ENCODE measurements around the gene FNDC3A. TPM values are rescaled to one million over a fixed set of nuclear protein-coding genes. Genes with fewer than 3 reads are reported as not detected.

The FNDC3A gene
- total and polyA plus RNA-seq, 4 donors = 25.2 to 89.5 (median 32.1) TPM

GRCh38 chr13:48928757-48929430 is 46.8 kb upstream of the FNDC3A start:
- Histone ChIP-seq H3K27ac (ENCODE audit: low read depth in 1 of 2, low read length in 2 of 2) (peak overlapping the region in 1 of 2 donors; percentile 3), H3K27me3 (ENCODE audit: control insufficient read depth in 4 of 4, insufficient read depth in 4 of 4, low read length in 3 of 4) (no peaks in the 10 kb centered on the region), H3K4me1 (ENCODE audit: control insufficient read depth in 4 of 4, insufficient read depth in 4 of 4, low read length in 3 of 4) (peaks cover 3 to 11% (median 6%) of the 10 kb centered on the region in 4 donors), H3K36me3 (ENCODE audit: control insufficient read depth in 4 of 4, insufficient read depth in 3 of 4, low read depth in 1 of 4, low read length in 3 of 4) (no peaks in the 10 kb centered on the region), H3K4me3 (ENCODE audit: low read depth in 1 of 3, low read length in 3 of 3) (no peak overlapping the region), H3K9ac (ENCODE audit: low read depth in 1 of 2, low read length in 2 of 2) (no peak overlapping the region), H3K9me3 (ENCODE audit: control insufficient read depth in 4 of 4, low read length in 3 of 4) (no peaks in the 10 kb centered on the region)
- TF ChIP-seq HNF4G (IDR thresholded peaks at IDR 0.05) (no peak), FOXA1 (IDR thresholded peaks at IDR 0.05) (peak; percentile 44), TAF1 (conservative IDR thresholded peaks at IDR 0.05) (peak; percentile 66), YY1 (IDR thresholded peaks at IDR 0.05) (peak; percentile 82), EGR1 (IDR thresholded peaks at IDR 0.05; ENCODE audit: low read depth in 2 of 2) (peak in 1 of 2 donors; percentile 78), RXRA (IDR thresholded peaks at IDR 0.05) (peak; percentile 86 to 96), REST (IDR thresholded peaks at IDR 0.05) (peak; percentile 71), CTCF (IDR thresholded peaks at IDR 0.05; ENCODE audit: low read depth, low read length, missing input control) (no peak), FOXA2 (IDR thresholded peaks at IDR 0.05) (peak; percentile 74), SP1 (IDR thresholded peaks at IDR 0.05) (peak; percentile 83), RAD21 (IDR thresholded peaks at IDR 0.05) (peak; percentile 61 to 65), ZBTB33 (IDR thresholded peaks at IDR 0.05) (peak; percentile 65), ATF3 (IDR thresholded peaks at IDR 0.05) (no peak), MAX (IDR thresholded peaks at IDR 0.05) (peak; percentile 85), GABPA (IDR thresholded peaks at IDR 0.05 in 1 of 2, conservative IDR thresholded peaks at IDR 0.05 in 1 of 2) (peak in 1 of 2 donors; percentile 39), JUND (IDR thresholded peaks at IDR 0.05) (peak; percentile 54 to 73), HNF4A (conservative IDR thresholded peaks at IDR 0.05) (peak; percentile 77 to 83), NR2F2 (IDR thresholded peaks at IDR 0.05) (peak; percentile 64)
- WGBS = 28% methylated on average over 5 of the region's 5 CpGs
- DNase-seq (ENCODE audit: low spot score) = no peak
